Middle frontal gyrus (tissue), 1 donor: ENCODE data around the gene CHST11.

ENCODE experiments used
- DNase-seq: peaks from one replicate; pipeline ENCODE4 v3.0.0-alpha.2; 2015; ENCODE audit warnings: low spot score; ENCODE audit errors: extremely low spot score

CHST11 gene

GRCh38 chr12:104627990-104628830 is 171.5 kb downstream of the CHST11 start:
- no peak for DNase-seq

DNA sequence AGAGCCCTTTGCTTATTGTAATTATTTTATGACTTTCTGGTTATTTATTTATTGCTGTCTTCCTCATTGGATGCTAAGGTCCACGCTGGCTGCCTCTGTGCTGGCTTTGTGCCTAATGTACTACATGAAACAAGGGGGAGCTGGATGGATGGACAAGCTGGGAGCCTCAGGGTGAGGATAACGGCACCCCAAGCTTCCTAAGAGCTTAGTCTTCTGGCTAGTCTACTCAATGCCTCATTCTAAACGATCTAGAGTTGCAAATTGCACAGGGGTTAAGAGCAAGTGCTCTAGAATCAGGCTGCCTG is 172.0 kb downstream of the CHST11 start:
- DNase-seq: no peak

DNA sequence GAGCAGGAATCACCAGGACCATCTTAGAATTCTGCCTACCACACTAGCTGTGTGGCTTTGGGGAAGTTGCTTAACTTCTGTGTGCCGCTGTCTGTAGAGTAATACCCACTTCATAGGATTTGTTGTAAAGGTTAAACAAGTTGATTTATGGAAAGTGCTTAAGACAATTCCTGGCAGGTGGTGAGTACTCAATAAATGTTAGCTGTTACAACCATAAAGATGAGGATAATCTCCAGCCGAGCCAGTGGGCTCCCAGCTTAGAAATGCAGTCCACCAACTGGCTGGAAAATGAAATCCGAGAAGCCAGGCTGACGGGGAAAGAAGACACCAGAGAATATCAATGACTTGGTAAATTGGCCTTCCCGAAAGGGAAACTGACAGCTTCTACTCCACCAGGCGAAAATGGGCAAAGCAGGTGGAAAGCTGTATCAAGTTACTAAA is 173.5 kb downstream of the CHST11 start:
- DNase-seq: no peak

DNA sequence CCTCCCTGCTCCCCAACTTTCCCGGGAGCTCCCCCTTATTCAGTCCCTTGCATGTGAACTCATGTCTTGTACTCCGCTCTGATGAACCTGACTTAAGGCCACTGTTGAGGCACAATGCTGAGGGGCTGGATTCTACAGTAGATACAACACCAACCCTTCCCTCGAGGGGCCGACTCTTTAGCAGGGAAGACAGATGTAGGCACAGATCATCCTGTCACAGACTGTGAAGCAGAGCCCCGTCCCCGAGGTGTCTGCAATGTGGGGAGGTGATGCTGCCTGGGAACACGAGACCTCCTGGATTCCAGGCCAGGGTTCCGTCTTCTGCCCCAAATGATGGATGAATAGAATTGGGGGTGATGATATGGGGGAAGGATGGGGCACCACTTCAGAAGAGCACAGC is 175.1 kb downstream of the CHST11 start:
- DNase-seq: no peak

DNA sequence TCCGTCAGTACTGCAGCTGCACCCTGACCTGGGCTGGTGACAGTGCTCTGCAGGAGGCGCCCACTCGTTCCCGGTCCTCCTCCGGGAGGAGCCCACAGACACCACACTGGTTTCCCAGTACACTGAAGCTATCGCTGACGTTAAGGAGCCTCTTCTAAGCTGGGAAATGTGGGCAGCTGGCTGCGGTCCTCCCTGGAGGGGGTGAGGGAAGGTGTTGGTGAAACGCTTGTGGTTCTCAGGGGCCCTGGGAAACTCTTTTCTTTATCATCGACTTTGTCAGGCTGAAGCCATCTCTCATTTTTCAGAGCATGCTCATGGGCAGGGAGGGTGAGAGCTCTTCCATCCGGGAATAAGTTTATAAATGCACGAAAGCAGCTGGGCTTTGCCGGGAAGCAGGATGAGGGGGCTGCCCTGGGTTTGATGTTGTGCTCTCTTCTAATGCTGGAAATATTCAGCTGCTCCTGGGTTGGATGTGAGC is 176.0 kb downstream of the CHST11 start:
- DNase-seq: no peak

DNA sequence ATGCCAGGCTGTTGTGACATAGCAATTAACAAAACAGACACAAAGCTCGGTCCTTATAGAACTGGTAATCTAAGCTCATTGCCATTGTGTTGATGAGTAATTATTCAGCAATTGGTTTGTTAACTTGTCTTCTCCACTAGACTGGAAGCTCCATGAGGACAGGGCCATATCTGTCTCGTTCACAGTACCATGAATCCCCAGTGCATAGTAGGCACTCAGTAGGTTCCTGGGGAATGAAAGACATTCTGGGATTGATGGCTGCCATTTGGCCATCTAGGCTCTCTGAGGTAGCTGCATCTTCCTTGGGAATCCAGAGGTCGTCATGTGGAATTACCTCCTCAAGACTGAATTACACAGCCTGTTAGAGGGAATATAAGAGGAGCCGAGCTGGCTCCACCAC is 177.3 kb downstream of the CHST11 start:
- no peak for DNase-seq

DNA sequence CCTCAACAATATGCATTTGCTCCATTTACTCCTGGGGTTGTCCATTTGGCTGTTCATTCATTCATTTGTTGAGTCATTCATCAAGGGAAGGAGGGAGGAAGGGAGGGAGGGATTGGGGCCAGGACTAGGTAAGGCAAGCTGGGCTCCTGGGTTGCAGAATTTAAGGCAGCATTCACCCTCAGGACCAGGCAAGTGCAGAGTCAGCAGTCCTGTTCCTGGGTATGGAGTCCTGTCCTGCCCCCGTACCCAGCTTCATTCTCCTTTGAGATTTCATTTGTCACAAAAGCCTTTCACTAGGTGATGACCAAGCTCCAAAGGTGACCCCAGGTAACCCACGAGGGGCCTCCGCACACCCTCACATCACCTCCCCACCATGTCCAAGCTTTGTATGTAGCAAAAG is 178.1 kb downstream of the CHST11 start:
- no peak for DNase-seq

- no peak for DNase-seq
Observed at GRCh38 chr12:104635607-104636343, 179.0 kb downstream of the CHST11 start.

DNA sequence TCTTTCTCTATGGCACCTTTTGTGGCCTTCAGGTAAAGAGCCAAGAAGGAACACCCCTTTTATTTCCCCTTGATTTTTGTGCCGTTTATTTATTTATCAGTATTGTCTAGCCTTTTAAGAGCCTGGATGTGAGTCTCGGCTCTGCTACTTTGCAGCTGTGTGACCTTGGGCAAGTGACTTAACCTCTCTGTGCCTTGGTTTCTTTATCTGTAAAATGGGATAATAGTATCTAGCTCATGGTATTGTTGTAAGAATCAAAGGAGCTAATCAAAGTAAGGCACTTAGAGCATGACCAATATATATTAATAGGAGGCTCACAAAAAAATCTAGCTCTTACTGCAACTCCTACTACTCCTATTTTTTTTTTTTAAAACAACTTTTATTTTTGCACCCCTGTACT is 179.7 kb downstream of the CHST11 start:
- DNase-seq: no peak

DNA sequence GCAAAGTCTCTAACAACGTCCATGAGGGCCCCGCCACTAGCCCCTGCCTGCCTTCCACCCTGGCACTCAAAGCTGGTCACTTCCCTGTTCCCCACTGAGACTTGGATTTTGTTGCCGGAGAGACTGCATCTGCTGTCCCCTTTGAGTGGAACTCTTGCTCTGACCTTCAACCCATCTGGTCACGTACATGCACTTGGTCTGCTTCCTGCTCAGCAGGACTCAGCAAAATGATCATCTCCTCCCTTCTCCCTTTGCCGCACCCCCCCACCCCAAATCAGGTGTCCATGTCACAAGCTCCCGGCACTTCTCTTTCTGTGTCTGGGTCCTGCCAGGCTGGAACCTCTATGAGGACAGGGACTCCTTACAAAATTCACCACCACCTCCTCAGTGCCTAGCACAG is 180.9 kb downstream of the CHST11 start:
- DNase-seq: no peak

DNA sequence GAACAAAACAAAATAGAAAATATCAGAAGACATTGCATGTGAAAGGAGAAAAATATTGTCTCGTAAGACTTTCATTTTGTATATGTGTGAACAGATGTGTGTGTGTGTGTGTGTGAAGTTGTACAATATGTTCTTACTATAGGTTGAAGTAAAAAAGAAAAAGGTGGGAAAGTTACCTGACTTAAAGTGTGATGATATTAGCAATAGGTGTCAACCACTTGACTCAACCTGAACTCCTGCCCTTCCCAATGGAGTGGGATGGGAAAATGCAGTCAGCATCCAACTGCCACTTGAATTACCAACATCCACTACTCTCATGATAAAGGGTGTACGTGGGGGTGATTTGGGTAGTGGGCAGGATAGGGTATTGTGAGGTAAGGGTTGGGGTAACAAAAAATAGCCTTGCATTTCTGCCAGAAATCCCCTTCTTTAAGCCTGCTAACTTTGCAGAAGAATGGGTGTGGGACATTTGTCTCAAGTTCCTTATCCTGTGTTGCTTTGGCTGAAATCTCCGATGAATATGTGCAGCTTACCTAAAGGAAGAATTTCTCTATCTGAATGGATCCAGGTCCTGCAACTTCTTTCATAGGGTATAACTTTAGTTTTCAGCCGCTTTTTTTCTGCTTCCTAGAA is 181.6 kb downstream of the CHST11 start:
- no peak for DNase-seq

DNA sequence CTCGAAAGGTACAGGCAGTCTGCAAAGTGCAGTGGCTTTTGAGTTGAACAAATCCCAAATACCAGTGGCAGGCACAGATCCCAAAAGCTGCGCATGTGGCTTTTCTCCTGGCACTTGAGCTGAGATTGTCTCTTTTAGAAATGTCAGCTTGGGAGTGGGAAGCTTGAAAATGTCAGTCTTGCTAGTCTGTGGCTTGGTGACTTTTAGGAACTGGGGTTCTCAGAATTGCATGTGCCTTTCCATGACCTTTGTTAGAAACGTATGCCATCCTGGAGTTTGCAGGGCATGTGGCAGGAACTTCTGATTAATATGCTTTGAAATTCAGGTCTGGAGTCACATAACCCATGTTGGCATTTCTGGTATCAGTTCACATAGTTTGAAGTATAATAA is 182.1 kb downstream of the CHST11 start:
- no peak for DNase-seq

DNA sequence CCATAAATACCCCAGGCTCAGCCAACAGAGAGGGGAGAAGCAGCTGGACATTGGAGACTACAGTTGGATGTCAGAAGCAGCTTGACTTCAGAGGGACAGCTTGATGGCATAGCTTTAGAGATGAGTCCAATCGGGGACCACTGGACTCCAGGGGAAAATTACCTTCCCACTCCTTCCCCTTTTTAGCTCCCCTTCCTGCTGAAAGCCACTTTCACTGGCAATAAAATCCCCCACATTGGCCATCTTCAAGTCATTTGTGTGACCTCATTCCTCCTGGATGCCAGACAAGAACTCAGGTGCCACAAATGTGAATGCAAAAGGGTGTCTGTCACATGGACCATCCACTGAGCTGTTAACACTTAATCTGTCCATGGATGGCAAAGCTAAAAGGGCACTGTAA is 184.2 kb downstream of the CHST11 start:
- no peak for DNase-seq

- no peak for DNase-seq
Observed at GRCh38 chr12:104641862-104642261, 185.1 kb downstream of the CHST11 start.

- no peak for DNase-seq
Observed at GRCh38 chr12:104643093-104643818, 186.5 kb downstream of the CHST11 start.

- DNase-seq: no peak
Observed at GRCh38 chr12:104643819-104644669, 187.3 kb downstream of the CHST11 start.

DNA sequence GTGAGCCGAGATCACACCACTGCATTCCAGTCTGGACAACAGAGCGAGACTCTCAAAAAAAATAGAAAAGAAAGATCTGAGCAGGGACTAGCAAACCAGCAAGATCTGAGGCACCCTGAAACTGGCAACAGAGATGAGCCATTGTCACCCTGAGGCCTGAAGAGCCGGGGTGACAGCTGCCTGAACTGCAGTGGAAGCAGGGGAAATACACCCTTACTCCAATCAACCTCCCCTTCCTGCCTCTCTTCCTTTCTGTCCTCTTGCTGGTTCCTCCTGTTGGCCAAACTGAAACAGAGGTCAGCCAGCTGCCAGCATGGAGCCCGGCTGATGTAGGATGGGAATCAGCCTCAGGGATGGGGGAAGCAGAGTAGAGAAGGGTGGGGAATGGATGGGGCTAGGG is 192.0 kb downstream of the CHST11 start:
- no peak for DNase-seq

DNA sequence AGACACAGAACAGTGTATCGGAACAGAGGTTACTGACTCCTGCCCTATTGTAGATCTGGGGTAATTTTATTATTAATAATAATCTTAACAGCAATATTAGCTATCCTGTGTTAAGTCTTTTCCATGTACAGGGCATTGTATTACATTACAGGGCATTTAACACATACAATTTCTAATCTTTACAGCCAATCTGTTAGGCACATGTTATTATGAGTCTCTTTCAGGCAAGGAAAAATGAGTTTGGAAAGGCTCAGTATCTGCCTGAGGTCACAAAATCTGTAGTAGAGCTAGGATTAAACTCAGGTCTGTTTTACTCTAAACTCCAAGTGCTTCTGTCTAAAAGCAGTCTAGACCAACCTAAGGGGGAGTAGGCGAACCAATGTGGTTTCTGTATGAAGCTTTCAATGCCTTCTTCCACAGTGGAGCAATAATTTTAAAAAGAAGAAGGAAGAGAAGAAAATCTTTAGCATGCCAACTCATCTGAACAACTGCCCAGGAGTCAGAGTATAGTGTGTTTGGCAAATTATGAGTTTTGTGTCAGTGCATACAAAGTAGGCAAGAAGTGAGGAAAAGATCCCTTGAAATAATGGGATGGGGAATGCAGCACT is 192.6 kb downstream of the CHST11 start:
- DNase-seq: no peak

DNA sequence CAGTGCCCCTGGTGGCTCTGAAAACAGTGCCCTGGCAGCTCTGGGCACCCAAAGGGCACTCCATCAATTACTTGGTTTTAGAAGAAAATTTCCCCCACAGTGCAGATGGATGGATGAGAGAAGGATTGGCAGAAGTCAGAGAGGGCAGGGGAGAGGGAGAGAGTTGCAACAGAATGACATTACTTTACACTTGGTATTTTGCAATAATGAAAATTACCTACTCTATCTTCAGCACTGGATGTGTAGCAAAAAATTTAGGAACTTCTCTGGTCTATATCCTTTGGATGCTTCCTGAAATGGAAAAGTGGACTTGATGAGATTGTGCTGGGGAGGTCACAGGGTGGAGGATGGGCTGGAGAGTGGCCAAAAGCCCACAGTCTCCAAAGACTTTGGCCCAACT is 193.2 kb downstream of the CHST11 start:
- no peak for DNase-seq

GRCh38 chr12:104650541-104650940 is 193.8 kb downstream of the CHST11 start:
- DNase-seq: no peak
